ENCODE measurements around the gene RAD9A.
A peak's percentile ranks its signal among the peaks of the same experiment; 100 is the strongest.

The RAD9A gene

DNA sequence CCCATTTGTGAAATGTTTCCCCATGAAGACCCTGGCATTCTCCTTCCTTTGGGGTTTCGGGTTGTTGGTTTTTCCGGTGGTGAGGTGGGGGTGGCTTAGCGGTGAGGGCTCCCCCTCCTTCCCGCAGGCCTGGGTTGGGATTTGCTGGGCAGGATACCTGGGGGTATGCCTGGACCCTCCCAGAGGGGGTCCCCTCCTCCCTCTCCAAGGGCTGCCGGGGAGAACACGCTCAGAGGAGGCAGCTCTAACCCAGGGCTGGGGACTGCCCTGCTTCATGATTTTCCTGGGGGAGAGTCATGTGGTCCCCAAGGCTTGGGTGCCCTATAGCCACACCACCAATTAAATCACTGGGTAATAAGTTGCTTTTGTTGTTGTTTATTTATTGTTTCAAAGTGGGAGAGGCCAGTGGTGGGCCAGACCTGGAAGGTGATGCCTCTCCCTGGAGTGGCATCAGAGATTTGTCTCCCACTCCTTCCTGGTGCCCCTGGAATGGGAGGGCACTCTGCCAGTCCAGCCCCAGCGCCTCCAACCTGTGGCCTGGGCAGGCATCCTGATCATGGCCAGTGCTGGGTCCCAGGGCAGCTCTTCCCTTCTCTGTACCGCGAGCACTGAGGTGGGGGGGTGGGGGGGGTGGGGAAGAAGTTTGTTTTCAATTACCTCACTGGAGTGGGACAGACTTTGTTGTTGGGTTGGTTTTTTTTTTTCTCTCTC is 17.1 kb upstream of the RAD9A start:
- DNase-seq (ENCODE audit: low read depth in 2 of 2) = no peak

DNA sequence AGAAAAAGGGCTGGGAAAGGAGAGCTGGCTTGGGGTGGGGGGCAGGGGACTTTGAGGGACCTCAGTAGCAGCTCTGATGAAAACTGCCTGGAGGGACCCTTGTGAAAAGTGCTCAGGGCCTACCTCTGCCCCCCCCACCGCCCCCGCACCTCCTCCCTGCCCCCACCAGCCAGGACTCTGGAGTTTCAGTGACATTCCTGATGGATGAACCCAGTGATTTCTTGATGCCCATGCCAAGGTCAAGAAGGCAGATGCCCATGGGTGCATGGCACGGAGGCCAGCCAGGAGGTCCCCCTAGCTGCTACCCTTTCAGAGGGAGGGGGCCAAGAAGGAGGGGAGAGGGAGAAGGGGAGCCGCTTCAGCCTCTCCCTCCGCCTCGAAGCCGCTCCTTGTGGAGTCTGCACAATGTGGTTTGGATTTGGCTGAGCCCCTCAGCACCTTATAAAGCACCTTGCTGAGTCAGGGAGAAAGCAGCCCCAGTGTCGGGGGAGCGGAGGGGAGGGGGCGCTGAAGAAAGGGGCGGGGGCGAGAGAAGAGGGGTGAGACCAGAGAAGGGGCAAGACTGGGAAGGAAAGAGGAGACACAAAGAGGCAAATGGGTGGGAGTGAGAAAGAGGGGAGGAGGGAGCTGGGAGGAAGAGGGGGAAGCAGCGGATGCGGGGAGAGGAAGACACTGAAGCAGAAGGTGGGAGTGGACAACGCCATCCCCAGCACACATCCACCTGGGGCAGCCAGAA is 16.3 kb upstream of the RAD9A start:
- no peak for DNase-seq (ENCODE audit: low read depth in 2 of 2)

DNA sequence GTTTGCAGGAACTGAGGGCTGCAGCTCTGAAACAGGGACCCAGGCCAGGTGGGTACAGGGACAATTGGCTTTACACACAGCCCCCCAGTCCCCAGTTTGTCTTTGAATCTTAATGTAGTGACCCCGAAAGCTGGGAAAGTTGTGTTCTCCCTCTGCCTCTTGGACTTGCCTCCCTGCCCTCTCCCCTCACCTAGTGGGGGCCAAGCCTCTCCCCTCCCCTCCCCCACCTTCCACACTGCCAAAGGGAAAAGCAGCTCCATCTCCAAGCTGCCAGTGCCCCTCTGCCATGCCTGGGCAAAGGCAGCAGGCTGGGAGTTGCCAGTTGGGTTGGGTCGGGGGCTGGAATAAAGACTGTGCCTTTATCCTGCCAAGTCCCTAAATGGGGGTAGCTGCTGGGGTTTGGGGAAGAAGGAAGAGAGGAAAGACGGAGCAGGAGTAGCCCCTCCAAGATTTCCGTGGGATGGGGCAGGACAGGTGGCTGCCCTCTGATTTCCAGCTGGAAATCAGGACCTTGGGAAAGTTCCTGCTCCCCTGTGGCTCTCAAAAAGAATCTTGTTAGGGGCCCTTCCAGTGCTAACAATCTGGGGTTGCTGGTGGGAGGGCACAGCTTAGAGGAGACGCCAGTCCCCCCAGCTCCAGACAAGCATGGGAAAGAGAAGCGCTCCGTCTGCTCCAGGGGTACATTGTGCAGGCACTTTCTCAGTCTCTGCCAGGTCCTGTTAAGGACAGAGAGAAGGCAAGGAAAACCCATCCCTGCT is 15.5 kb upstream of the RAD9A start:
- no peak for DNase-seq (ENCODE audit: low read depth in 2 of 2)

DNA sequence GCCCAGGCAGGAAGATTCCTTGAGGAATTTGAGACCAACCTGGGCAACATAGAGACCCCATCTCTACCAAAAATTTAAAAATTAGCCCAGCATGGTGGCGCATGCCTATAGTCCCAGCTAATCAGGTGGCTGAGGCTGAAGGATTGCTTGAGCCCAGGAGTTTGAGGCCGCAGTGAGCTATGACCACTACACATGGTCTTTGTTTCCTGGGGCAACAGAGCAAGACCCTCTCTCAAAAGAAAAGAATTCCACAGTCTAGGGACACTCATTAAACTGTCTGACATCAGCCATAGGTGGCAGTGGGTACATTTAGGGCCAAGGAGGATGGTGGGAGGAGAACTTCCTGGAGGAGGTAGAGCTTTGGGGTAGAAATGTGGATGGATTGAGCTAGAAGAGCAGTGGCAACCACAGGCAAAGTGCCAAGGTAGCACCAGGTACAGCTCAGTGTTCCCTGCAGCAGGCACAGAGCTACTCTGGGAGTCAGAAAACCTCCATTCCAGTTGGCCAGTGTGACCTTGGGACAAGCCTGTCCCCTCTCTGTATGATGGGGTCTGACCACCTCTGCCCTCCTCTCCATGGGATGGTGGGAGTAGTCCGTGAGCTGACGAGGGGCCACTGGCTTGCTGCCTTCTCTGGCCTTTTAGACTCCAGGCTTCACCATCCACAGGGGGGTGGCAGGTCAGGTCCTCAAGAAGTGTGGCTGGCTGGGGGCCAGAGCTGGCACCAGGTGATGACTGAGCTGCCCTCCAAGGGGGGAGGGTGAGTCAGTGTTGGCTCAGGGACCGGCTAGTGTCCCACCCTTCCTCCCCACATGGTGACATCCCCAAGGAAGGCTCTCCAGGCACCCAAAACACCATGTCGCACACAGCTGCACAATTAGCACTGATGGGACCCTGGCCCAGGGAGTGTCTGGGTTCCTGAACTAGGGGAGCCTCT is 14.6 kb upstream of the RAD9A start:
- no peak for DNase-seq (ENCODE audit: low read depth in 2 of 2)

DNA sequence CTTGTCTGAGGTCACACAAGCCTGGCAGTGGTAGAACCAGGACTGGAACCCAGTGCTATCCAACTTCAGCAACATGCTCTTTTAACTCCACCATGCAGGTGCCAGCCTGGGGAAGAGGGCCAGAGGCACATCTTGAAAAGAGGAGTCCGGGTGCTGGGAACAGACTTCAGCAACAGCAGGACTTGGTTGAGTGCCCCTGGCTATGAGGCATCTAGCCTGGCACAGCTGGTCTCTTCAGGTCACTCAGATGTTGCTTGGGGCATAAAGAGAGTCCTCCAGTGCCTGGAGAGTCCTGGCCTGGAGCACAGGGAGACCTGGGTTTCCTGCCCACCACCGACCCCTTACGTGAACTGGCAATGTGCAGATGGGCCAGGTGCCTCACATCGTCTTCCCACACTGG is 13.2 kb upstream of the RAD9A start:
- no peak for DNase-seq (ENCODE audit: low read depth in 2 of 2)

DNA sequence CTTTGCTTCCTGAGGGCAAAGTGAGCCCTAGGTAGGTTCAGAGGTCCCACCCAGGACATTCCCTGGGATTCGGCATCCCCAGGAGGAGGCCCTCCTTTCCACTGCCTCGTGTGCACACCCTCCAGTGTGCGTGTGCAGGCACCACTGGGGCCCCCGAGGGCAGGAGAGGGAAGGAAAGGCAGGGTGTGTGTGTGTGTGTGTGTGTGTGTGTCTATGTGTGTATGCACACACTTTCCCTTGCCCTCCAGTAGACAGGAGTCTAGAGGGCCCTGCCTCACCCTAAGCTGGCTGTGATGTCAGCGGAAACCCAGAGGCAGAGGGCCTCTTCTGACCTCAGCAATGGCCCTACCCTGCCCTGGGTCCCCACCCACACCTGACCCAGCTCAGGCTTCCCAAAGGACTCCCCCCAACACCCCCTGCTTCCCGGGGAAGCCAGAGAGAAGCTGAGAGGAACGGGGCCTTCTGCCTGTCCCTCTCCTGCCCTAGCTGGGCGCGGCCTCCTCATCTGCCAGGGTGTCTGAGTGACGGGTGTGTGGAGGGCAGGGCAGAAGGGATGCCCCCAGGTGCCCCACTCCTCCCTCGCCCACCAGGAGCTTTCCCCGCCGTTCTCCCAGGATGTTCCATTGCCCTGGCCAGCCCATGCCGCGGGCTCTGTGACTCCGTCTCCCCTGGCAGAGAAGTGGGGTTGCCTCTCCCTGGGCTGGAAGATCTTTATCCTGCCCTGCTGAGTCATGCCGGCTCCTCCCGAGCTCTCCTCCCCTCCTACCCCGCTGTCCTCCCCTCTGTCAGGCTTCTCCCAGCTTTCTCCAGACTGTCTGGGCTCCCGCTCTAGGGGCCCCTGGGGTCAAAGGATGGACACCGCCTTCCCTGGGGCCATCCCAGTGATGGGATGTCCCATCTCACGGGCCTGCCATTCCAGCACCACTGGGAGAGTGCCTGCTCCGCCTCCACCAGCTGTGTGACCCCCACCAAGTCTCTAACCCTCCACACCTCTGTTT is 12.4 kb upstream of the RAD9A start:
- no peak for DNase-seq (ENCODE audit: low read depth in 2 of 2)

DNA sequence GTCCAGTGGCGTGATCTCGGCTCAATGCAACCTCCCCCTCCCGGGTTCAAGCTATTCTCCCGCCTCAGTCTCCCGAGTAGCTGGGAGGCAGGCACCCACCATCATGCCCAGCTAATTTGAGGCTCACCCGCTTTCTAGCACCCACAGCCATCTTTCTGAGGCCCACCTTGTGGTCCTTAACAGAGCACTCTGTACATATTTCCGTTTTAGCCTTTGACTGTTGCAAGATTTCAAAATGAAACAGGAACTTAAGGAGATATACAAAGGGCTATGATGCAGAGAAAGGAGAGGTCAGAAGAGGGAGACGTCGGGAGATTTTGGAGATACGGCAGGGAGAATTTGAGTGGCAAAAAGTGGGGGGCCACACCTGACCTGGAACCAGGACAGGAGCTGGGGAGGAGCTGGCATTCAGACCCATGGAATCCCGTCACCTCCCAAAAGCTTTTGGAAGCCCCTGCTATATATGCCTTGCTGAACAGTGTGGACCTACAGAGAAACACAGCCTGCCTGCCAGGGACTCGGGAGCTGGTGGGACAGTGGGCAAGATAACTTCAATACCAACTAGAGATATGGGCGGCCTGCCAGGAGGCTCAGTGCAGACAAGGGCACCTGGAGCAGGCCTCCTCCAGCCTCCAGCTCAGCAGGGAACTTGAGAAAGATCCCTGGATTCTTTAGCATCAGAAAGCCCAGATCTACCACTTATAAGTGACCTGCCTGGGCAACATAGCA is 10.4 kb upstream of the RAD9A start:
- no peak for DNase-seq (ENCODE audit: low read depth in 2 of 2)

DNA sequence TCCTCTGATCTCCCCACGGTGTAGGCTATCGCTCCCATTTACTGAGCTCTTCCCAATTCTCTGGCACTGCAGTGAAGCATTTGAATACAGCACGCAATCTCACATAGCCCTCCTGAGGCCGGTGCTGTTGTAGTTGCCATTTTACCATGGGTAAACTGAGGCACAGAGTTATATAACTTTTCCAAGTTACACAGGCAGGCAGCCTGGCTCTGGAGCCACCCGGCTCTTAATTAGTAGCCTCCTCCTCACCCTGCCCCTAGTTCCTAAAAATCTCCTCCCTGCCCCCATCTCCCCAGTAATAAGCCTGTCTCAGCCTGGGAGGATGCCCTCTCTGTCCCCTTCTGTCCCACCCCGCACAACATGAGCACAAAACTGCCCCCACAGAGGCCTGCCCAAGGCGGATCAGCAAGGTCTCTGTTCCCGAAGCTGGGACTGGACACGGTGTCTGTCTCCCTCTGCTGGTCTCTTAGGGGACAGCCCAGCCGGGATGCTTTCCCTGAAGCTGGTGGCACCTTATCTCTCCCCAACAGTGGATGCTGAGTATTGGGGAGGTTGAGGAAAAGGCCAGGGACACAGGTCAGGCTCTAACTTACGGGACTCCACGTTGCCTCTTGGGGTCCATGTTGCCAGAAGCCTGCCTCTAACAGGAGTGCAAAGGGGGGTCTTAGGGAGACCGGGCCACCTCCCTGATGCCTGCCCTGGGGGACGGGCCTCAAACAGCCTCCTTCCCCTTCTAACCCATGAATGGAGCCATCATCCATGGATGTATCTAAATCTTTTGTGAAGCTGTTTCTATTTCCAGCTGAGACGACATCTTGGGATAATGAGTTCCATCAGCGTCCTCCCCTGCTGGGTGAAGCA is 9.3 kb upstream of the RAD9A start:
- DNase-seq (ENCODE audit: low read depth in 2 of 2) = peak; percentile 68 to 71

DNA sequence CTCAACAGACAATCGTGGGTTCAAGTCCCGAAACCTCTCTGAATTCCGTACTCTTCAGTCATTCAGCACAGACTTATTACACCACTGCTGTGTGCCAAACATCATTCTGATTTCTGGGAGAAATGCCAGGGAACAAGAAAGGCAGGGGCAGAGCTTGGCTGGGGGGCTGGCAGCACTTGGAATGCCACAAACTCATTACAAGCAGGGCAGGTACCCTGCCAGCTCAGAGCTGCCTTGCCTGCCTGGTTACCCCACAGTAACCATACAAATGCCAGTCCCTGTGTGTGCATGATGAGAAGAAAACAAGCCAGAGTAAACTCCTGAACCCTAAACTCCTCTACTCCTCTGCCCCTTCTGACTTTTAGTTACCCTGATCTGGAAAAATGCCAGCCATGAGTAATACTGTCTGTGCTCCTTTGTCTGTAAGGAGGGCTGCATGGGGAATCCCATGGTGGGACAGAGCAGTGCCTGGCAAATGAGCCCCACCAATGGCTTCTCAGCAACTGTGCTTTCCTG is 6.9 kb upstream of the RAD9A start:
- no peak for DNase-seq (ENCODE audit: low read depth in 2 of 2)

DNA sequence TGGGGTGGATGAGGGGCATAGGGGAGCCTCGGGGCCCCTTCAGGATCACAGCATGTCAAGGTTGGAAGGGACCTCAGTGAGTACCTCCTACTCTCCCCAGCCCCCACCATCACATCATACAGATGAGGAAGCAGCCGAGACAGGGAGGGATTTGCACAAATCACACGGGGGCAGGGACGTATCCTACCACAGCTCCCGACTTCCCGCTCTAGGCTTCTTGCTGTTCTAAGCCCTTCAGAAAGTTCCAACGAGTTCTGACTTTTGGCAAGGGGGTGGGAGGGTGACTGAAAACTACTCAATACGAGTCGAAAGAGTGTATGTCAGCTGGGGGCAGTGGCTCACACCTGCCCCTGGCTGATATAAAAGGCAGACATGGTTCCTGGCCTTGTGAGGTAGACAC is 4.7 kb upstream of the RAD9A start:
- no peak for DNase-seq (ENCODE audit: low read depth in 2 of 2)

DNA sequence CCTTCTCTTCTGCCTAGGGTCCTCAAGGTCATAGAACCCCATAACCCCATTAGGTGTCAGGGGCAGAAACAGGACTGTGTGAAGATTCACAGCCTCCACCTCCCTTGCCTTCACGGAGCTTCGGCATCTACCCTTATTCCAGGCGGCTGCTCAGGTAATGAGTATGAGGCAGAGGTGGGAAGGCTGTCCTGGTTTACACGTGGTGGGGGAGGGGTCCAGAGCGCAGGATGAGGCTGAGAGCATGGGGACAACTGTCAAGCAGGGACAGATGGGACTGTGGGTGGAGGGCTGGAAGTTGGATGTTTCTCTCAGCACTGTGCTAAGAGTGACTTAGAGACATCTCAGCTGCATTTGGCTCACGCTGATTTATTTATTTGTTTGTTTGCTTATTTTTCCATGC is 4.3 kb upstream of the RAD9A start:
- no peak for DNase-seq (ENCODE audit: low read depth in 2 of 2)

DNA sequence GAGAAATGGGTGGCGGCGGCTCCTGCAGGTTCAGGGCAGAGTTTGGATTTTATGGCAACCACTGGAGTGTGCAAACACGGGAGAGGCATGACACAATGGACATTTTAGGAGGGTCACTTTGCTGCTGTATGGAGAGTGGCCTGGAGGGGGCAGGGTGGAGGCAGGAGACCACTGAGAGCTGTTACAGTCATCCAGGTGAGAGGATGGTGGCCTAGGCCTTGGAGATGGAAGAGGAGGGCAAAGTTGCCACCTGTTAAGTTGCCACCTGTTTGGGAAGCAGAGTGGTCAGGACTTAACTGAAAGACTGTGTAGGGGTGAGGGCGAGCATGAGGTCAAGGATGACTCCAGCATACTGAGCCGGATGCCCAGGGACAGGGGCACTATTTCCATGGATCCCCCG is 2.3 kb upstream of the RAD9A start:
- no peak for DNase-seq (ENCODE audit: low read depth in 2 of 2)

DNA sequence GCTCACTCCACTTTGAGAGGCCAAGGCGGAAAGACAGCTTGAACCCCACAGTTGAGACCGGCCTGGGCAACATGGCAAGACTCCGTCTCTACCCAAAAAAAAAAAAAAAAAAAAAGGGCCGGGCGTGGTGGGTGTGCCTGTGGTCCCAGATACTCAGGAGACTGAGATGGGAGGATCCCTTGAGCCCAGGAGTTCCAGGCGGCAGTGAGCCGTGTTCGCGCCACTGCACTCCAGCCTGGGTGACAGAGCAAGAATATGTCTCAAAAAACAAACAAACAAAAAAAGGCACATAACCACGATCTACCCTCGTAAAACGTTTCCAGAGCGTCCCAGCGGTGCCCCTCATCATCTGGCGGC is 861 bp upstream of the RAD9A start:
- no peak for DNase-seq (ENCODE audit: low read depth in 2 of 2)

DNA sequence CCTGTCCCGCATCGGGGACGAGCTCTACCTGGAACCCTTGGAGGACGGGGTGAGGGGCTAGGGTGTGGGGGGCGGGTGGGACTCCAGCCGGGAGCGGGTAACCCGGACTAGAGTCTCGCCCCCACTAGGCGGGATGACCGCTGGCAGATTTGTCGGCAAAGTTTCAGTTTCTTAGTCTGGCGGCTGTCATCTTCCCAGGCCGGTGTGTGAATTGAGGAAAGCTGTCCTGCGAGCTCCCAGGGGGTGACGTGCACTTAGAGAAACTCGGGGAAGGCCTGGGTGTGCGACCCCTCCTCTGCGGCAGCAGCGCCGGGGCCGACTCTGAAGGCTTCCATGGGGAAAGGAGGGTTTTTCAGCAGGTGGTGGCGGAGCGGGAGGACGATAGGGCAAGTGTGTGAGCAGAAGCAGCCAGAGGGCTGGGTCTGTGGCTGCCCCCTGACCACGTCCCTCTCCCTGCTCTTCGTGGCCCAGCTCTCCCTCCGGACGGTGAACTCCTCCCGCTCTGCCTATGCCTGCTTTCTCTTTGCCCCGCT is 463 bp downstream of the RAD9A start:
- no peak for DNase-seq (ENCODE audit: low read depth in 2 of 2)

DNA sequence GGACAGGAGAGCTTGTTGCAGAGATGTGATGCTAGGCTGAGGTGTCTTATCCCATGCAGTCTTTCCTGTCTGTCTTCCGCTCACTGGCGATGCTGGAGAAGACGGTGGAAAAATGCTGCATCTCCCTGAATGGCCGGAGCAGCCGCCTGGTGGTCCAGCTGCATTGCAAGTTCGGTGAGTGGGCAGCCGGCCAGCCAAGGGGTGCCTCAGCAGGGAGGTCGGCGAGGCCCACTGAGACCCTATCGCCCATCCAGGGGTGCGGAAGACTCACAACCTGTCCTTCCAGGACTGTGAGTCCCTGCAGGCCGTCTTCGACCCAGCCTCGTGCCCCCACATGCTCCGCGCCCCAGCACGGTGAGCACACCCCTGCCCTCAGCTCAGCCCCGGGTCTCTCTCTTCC is 1.7 kb downstream of the RAD9A start:
- DNase-seq (ENCODE audit: low read depth in 2 of 2) = no peak

DNA sequence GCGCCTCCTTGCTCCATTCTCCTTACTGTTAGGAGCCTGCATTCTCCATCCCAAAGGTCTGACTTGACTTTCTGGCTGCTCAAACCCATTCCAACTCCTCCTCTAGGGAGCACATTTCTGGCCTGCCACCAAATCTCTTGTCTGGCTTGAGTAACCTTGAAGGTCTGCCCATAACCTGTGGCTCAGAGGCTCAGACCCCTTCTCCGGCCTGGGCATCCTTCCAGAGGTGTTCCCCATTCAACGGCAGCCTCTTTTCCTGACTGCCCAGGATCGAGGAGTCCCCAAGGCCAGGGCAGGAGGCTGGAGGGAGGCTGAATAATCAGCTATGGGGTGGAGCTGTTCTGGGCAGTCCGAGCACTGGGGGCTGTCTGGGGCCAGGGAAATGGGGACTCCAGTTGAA is 2.2 kb downstream of the RAD9A start:
- DNase-seq (ENCODE audit: low read depth in 2 of 2) = no peak

DNA sequence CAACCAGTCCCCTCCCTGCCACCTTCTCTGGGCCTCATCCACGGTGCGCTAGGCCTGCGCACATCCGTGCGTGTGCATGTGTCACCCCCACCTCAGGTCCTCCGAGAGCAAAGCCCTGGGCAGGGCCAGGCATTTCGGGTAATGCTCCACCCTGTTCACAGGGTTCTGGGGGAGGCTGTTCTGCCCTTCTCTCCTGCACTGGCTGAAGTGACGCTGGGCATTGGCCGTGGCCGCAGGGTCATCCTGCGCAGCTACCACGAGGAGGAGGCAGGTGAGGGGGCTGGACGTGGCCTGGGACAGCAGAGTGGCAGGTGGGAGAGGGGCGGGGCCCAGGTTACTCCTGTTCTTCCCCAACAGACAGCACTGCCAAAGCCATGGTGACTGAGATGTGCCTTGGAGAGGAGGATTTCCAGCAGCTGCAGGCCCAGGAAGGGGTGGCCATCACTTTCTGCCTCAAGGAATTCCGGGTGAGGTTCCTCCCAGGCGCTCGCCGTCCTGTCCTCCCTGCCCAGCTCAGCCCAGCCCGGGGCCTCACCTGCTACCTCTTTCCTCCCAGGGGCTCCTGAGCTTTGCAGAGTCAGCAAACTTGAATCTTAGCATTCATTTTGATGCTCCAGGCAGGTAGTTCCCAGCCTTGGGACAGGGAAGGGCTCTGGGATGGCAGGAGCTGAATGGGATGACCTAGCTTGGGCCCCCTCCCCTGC is 3.9 kb downstream of the RAD9A start:
- DNase-seq (ENCODE audit: low read depth in 2 of 2) = no peak

DNA sequence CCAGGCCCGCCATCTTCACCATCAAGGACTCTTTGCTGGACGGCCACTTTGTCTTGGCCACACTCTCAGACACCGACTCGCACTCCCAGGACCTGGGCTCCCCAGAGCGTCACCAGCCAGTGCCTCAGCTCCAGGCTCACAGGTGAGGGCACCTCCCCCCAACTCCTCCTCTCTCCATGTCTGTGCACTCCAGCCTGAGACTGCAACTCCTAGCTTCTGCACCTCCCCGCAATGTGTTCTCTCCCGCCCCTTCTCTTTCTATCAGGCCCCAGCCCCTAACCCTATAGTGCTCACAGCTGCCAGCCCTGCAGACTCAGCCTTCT is 4.4 kb downstream of the RAD9A start:
- no peak for DNase-seq (ENCODE audit: low read depth in 2 of 2)

Data from activated CD8-positive, alpha-beta memory T cell treated with anti-CD3 and anti-CD28 coated beads for 4 hours (primary cell).